ENCODE measurements around the gene SOWAHA.

Gene SOWAHA

GRCh38 chr5:132807163-132807838 lies 5.8 kb upstream of the SOWAHA start:
- no peak overlapping the region for H3K4me3 ChIP-seq (ENCODE audit: low read depth, low read length)
- no peak for DNase-seq (ENCODE audit: low read depth)
- TF ChIP-seq CTCF (conservative IDR thresholded peaks at IDR 0.05; ENCODE audit: low read depth, low read length) = peak; percentile 31

DNA sequence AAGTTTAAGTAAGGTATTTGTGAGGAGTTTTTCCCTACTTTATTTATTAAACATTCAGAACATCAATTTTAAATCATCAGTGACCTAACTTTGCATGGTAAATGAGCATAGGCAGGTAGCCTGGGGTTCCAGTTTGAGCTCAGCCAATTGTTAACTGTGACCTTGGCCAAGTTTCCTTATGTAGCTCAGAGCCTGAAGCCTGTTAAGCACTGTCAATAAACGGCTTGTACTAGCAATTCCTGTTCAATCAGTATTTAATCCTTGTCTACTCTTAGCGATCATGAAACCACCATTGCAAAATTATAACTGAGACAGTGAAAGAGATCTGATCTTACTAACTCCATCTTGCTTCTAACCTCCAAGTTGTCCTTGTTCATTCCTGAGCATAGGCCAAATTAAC lies 4.7 kb upstream of the SOWAHA start:
- TF ChIP-seq CTCF (conservative IDR thresholded peaks at IDR 0.05; ENCODE audit: low read depth, low read length) = no peak
- no peak overlapping the region for H3K4me3 ChIP-seq (ENCODE audit: low read depth, low read length)
- DNase-seq (ENCODE audit: low read depth) = no peak

DNA sequence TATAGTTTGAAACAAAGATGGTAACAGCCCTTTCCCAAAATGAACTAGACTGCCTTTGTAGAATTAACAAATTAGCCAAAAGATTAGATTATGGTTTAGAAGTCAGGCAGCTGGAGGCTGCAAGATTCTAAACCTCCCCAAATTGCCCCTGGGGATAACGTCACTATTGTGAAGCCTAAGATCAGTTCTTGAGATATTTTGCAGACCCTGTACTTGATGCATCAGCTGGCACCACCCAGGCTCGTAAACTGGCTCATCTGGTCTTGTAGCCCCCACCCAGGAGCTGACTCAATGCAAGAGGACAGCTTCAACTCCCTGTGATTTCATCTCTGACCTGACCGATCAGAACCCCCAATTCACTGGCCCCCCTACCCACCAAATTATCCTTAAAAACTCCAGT lies 4.2 kb upstream of the SOWAHA start:
- no peak for TF ChIP-seq CTCF (conservative IDR thresholded peaks at IDR 0.05; ENCODE audit: low read depth, low read length)
- H3K4me3 ChIP-seq (ENCODE audit: low read depth, low read length) = no peak overlapping the region
- no peak for DNase-seq (ENCODE audit: low read depth)

DNA sequence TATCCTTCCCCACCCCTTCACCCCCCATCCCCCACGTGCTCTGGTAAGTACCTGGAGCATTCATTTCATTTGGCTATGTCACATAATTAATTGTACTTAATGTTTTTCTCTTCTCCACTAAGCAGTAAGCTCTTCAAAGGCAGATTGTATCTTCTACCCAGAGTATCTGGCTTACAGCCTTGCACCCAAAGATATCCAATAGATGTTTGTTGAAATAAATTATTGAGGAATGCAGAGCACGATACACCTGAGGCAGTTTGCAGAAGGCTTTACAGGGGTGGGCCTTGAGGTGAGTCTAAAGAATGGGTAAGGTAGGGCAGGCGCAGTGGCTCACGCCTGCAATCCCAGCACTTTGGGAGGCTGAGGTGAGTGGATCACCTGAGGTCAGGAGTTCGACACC lies 2.5 kb upstream of the SOWAHA start:
- no peak for DNase-seq (ENCODE audit: low read depth)
- H3K4me3 ChIP-seq (ENCODE audit: low read depth, low read length) = no peak overlapping the region
- TF ChIP-seq CTCF (conservative IDR thresholded peaks at IDR 0.05; ENCODE audit: low read depth, low read length) = no peak

- TF ChIP-seq CTCF (conservative IDR thresholded peaks at IDR 0.05; ENCODE audit: low read depth, low read length) = no peak
- no peak overlapping the region for H3K4me3 ChIP-seq (ENCODE audit: low read depth, low read length)
- DNase-seq (ENCODE audit: low read depth) = no peak
Measured at GRCh38 chr5:132812123-132812765, 858 bp upstream of the SOWAHA start.

GRCh38 chr5:132813599-132814502 lies 749 bp downstream of the SOWAHA start:
- DNase-seq (ENCODE audit: low read depth) = peak; percentile 20
- TF ChIP-seq CTCF (conservative IDR thresholded peaks at IDR 0.05; ENCODE audit: low read depth, low read length) = no peak
- peak overlapping the region; percentile 35 for H3K4me3 ChIP-seq (ENCODE audit: low read depth, low read length)
